Kidney (tissue), 14 donors: ENCODE measurements around the gene FITM1. TPM values are rescaled to one million over a fixed set of nuclear protein-coding genes. Genes with fewer than 3 reads are reported as not detected.
"Not testable (repeated sequence)": the region's sequence is repeated elsewhere in the genome, so short reads cannot be mapped to it uniquely, and the experiment has no call there.

Source experiments
- DNase-seq, 5 donors: peaks; one replicate each; pipeline ENCODE4 v3.0.0-alpha.2; 2013 to 2020
- FAIRE-seq: peaks from 2 replicates; lab custom pipeline; 2012; peaks lifted over from hg19 to GRCh38; lab: Jason Lieb, UNC
- H3K27ac ChIP-seq, 2 donors: one replicate each; pipeline ENCODE4 v1.7.0; 2013; ENCODE audit warnings: low read depth in 2 of 2, low read length in 2 of 2, inconsistent platforms in 1 of 2
- H3K27me3 ChIP-seq: one replicate; pipeline ENCODE4 v1.7.1; 2013; ENCODE audit warnings: low read length, inconsistent platforms; ENCODE audit not compliant: control insufficient read depth, insufficient read depth
- H3K36me3 ChIP-seq, 3 donors: one replicate each; pipeline versions ENCODE4 v1.7.0 to v1.7.1; 2013; ENCODE audit warnings: low read length in 3 of 3, control low read depth in 1 of 3, inconsistent platforms in 1 of 3; ENCODE audit not compliant: insufficient read depth in 3 of 3, control insufficient read depth in 2 of 3
- H3K4me1 ChIP-seq, 3 donors: one replicate each; pipeline versions ENCODE4 v1.7.0 to v1.7.1; 2013; ENCODE audit warnings: low read length in 3 of 3, inconsistent platforms in 1 of 3, low read depth in 1 of 3; ENCODE audit not compliant: control insufficient read depth in 2 of 3, insufficient read depth in 2 of 3
- H3K4me3 ChIP-seq, 3 donors: one replicate each; pipeline versions ENCODE4 v1.7.0 to v1.8.1; 2013; ENCODE audit warnings: low read length in 3 of 3, control low read depth in 1 of 3, inconsistent platforms in 1 of 3
- H3K9ac ChIP-seq, 3 donors: one replicate each; pipeline versions ENCODE4 v1.7.0 to v1.7.1; 2013; ENCODE audit warnings: low read length in 3 of 3, control low read depth in 1 of 3, inconsistent platforms in 1 of 3
- H3K9me3 ChIP-seq, 3 donors: one replicate each; pipeline versions ENCODE4 v1.7.0 to v1.7.1; 2013; ENCODE audit warnings: low read length in 3 of 3, control low read depth in 1 of 3, inconsistent platforms in 1 of 3; ENCODE audit not compliant: control insufficient read depth in 2 of 3, insufficient read depth in 1 of 3
- intact Hi-C: fragments of 100-400 bp; cut with DNase I; formaldehyde crosslinking; loops from one replicate; pipeline ENCODE4 v1.11.1; 2022
- polyA plus RNA-seq: library from polyadenylated mRNA; stranded (reverse); fragments of 350-450 nt; fragmentation: Illumina TruSeq; extraction: RNeasy Lipid Tissue Mini Kit (QIAGEN cat#74804); gene quantifications from one replicate; pipeline ENCODE4 v1.2.3, GENCODE V29; 2014; ENCODE audit warnings: low read depth, low replicate concordance; ENCODE audit not compliant: insufficient read depth
- total RNA-seq: library from RNA; stranded (reverse); fragmentation: NEBNext Ultra II Directional; extraction: Animal tissue kit (Norgen Biotek cat#: 25700); gene quantifications from one replicate; pipeline ENCODE4 v1.2.1, GENCODE V29; 2021
- TF ChIP-seq, protein P1 (sequence below): IDR thresholded peaks from 3 replicates; pipeline ENCODE4 v1.5.1; 2012; ENCODE audit warnings: mild to moderate bottlenecking, moderate library complexity, borderline replicate concordance; ENCODE audit not compliant: insufficient read depth; ENCODE audit errors: extremely low read depth
- donor health status: control.
- donor health status: control.
- donor health status: control.
- donor health status: control.
- donor health status: control.
- donor health status: DM: yes; HTN: yes; CAD: no.
- donor health status: Normal renal cell carcinoma (clear cell type).

Gene FITM1
- total and polyA plus RNA-seq, 2 donors from 2014 or later: 1.2 to 1.3 TPM

DNA sequence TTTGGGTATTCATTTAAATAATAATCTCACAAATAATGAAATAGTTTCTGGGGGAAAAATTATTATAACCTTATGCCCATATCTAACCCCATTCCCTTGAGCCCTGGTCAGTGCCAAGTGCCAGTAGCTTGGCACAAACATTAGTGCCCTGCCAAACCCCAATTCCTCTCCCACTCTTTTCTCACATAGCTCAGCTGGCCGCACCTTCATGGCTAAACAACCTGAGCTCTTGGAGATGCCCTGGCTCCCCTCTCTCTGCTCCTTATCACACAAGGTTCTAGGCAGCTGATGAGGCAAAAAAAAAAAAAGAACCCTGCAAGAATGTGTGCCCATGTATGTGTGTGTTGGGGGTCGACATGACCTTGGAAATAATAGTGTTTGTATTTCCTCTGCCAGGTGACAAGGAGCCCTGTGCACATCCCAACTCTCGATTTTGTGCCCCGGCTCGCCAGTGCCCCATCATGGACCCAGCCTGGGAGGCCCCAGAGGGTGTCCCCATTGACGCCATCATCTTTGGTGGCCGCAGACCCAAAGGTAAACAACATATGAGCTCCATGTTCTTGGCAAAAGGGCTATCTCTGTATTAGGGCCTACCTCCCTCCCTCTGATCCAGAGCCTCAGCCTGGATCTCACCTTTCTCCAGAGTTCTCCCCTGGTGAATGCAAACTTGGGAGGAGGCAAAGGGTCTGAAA is 28.0 kb upstream of the FITM1 start:
- no peak overlapping the region for H3K27ac ChIP-seq
- peaks cover 0 to 23% (median 15%) of the 10 kb centered on the region in 3 donors for H3K36me3 ChIP-seq
- no peak overlapping the region for H3K9ac ChIP-seq
- DNase-seq (no peak), FAIRE-seq (no peak)
- TF ChIP-seq, protein P1, sequence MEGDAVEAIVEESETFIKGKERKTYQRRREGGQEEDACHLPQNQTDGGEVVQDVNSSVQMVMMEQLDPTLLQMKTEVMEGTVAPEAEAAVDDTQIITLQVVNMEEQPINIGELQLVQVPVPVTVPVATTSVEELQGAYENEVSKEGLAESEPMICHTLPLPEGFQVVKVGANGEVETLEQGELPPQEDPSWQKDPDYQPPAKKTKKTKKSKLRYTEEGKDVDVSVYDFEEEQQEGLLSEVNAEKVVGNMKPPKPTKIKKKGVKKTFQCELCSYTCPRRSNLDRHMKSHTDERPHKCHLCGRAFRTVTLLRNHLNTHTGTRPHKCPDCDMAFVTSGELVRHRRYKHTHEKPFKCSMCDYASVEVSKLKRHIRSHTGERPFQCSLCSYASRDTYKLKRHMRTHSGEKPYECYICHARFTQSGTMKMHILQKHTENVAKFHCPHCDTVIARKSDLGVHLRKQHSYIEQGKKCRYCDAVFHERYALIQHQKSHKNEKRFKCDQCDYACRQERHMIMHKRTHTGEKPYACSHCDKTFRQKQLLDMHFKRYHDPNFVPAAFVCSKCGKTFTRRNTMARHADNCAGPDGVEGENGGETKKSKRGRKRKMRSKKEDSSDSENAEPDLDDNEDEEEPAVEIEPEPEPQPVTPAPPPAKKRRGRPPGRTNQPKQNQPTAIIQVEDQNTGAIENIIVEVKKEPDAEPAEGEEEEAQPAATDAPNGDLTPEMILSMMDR: no peak
- H3K27me3 ChIP-seq: no peaks in the 10 kb centered on the region
- H3K4me3 ChIP-seq: no peak overlapping the region
- H3K4me1 ChIP-seq: peaks cover 0 to 2% (median 0%) of the 10 kb centered on the region in 3 donors
- intact Hi-C loops: no loop called here
- no peaks in the 10 kb centered on the region for H3K9me3 ChIP-seq

DNA sequence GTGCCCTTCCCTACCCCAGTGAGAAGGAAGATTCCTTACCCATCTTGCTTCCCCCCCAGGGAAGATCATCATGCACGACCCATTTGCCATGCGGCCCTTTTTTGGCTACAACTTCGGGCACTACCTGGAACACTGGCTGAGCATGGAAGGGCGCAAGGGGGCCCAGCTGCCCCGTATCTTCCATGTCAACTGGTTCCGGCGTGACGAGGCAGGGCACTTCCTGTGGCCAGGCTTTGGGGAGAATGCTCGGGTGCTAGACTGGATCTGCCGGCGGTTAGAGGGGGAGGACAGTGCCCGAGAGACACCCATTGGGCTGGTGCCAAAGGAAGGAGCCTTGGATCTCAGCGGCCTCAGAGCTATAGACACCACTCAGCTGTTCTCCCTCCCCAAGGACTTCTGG is 27.0 kb upstream of the FITM1 start:
- no peak for DNase-seq
- no peak for FAIRE-seq
- no peak overlapping the region for H3K4me3 ChIP-seq
- intact Hi-C loops: no loop called here
- peaks cover 0 to 17% (median 15%) of the 10 kb centered on the region in 3 donors for H3K36me3 ChIP-seq
- no peak overlapping the region for H3K9ac ChIP-seq
- TF ChIP-seq, protein P1: no peak
- H3K9me3 ChIP-seq: no peaks in the 10 kb centered on the region
- peaks cover 0 to 2% (median 0%) of the 10 kb centered on the region in 3 donors for H3K4me1 ChIP-seq
- H3K27me3 ChIP-seq: no peaks in the 10 kb centered on the region
- H3K27ac ChIP-seq: no peak overlapping the region

DNA sequence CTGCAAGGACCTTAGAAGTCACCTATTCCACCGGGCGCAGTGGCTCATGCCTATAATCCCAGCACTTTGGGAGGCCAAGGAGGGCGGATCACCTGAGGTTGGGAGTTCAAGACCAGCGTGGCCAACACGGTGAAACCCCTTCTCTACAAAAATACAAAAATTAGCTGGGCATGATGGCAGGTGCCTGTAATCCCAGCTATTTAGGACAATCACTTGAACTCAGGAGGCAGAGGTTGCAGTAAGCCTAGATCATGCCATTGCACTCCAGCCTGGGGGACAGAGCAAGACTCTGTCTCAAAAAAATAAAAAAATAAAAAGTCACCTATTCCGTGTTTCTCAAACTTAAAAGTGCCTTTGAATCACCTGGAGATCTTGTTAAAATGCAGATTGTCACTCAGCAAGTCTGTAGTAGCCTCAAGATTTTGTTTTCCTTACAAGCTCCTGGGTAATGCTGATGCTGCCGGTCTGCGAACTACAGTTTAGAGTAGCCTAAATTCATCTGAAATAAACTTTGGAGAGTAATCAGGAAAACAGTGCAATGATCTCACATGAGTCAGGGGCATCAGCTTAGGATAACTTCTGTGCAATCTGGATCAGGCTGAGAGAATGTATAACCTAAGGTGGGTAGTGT is 24.7 kb upstream of the FITM1 start:
- H3K27ac ChIP-seq, H3K36me3 ChIP-seq, H3K9me3 ChIP-seq, H3K4me1 ChIP-seq, H3K9ac ChIP-seq, FAIRE-seq, H3K4me3 ChIP-seq, intact Hi-C loops, H3K27me3 ChIP-seq, DNase-seq: not testable (repeated sequence)

DNA sequence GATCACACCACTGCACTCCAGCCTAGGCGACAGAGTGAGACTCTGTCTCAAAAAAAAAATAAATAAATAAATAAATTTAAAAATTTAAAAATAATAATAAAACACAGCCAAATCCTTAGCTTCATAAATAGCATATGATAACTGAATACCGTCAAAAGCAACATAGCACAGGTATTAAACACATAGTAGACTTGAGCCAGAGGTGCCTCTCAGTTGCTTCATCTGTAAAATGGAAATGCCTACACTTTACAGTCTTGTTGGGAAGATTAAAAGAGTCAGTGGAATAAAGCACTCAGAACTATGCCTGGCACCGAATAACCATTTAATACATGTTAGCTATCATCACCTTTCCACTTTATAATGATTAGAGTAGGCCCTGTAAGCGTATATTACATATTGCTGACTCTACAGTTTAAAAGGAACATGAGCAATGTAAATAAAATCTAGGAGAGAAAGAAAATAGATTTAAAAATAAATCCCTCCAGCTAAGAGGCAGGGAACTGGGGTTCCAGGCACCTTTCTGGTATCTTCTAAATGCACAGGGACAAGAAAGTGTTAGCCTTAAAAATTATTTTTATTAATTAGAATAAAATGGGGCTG is 23.7 kb upstream of the FITM1 start:
- Histone ChIP-seq H3K27me3 (no peaks in the 10 kb centered on the region), H3K4me3 (no peak overlapping the region), H3K9me3 (no peaks in the 10 kb centered on the region), H3K4me1 (peaks cover 0 to 8% (median 0%) of the 10 kb centered on the region in 3 donors), H3K27ac (no peak overlapping the region), H3K9ac (no peak overlapping the region), H3K36me3 (peaks cover 0 to 7% (median 6%) of the 10 kb centered on the region in 3 donors)
- intact Hi-C loops: no loop called here
- FAIRE-seq (no peak), DNase-seq (no peak)
- TF ChIP-seq, protein P1: no peak
